ENCODE data around the gene EFCAB11.

EFCAB11 gene, protein sequence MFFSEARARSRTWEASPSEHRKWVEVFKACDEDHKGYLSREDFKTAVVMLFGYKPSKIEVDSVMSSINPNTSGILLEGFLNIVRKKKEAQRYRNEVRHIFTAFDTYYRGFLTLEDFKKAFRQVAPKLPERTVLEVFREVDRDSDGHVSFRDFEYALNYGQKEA

DNA sequence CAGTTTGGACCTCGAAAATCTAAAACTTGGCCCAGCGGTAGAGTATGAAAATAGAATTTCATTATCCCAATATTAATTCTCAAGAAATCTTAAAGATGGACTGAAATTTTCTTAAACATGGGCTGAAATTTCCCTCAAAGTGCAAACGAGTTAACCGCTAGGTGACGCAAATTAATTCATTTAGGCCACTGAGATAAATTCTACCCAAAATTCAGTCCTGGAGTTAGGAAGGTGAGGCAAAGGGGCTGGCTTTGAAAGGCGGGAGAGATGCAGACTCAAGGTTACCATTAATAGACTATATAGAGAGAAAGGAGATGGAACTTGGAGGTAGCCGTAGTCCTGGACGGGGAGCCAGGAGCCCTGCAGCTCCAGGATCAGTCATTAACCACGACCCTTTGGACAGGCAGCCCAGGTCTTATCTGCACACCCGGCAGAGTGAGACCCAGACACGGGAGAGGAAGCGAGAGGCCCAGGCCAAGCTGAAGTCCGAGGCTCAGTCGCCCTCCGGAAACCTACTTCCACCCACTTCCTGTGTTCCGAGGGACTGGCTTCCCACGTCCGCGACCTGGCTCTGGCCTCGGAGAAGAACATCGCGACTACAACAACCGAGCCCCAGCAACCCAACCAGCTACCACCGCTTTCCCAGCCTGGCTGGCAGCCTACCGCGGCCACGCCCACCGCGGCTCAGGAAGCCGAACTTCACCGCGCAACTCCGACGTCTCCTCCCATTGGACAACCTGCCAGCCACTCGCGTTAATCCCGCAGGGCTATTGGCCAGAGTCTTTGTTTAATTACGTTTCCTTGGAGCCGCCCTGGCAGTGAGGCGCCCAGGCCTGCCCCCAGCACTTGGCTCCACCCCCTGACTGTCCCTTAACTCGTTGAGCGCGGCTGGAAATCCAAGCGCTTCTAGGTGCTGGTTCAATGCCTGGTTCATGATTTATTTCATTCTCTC is at the start of gene EFCAB11:
Gene EFCAB11, minus strand, starts transcription at position 661 of the 952 bp plus-strand sequence. Its CDS starts 70 bp downstream, at position 591.
- Mint-ChIP-seq H3K4me3 (peak within 1 kb of the TSS; percentile 97), H3K9me3 (no peaks in the 10 kb centered on the region), H3K4me1 (ENCODE audit: low read depth) (peaks cover 47% of the 10 kb centered on the region), H3K36me3 (ENCODE audit: low read depth) (peaks cover 29% of the 10 kb centered on the region), H3K27ac (peak within 1 kb of the TSS; percentile 91), H3K27me3 (ENCODE audit: low read depth) (no peaks in the 10 kb centered on the region)

DNA sequence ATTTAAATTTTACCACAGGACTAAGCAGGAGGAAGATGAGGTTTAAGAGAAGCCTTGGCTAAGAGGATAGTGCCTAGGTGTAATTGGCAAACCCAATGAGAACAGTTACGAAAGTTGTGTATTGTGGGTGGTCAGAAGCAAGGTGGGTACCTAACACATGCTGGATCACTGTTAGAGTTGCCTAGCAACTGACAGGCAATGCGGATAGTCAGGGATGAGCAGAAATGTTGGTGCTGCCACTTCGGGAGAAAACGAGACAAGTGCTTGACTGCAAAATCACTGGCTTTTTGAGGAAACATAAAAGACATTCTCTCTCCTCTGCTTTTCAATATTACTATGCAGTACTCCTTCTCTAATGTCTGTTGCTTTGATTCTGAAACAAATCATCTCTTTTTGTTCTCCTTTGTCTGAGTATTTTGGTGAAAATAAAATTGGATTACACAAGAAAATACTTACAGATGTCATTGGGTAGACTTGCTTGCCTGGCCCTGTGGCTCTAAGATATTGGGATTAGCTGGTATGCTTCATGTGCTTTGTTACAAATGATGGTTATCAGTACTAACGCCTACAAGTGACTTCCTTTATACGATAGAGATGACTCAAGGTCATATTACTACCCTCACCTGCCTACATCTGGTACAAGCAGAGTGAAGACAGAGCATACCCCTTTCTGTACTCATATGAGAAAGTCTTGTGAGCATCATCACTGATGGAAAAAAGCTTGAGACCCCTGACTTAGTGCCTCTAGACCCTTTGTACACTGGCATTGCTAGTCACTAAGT is 49.2 kb upstream of the EFCAB11 start:
- Mint-ChIP-seq H3K9me3 (no peaks in the 10 kb centered on the region), H3K4me1 (ENCODE audit: low read depth) (peaks cover 13% of the 10 kb centered on the region), H3K36me3 (ENCODE audit: low read depth) (peaks cover 35% of the 10 kb centered on the region), H3K4me3 (no peak overlapping the region), H3K27ac (no peak overlapping the region), H3K27me3 (ENCODE audit: low read depth) (no peaks in the 10 kb centered on the region)

DNA sequence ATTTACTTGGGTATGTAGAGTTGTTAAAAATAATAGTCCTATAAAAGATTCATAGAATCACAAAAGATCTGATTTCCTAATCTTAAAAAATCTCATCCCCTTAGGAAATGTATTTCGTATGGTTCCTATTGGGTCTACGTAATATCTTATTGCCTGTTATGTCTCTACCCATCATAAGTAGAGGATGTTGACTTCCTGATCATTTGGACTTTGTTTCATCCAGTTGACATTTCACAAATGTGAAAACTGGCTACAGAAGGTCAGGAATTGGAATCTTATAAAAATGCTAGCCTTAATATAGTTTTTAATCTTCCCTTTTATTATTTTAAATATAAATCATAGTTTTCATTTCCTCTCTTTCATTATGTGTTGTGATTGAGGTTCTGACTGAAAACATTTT is 46.4 kb upstream of the EFCAB11 start:
- H3K36me3 Mint-ChIP-seq (ENCODE audit: low read depth), result peaks cover 35% of the 10 kb centered on the region
- H3K4me3 Mint-ChIP-seq, result no peak overlapping the region
- H3K27me3 Mint-ChIP-seq (ENCODE audit: low read depth), result no peaks in the 10 kb centered on the region
- no peaks in the 10 kb centered on the region for H3K9me3 Mint-ChIP-seq
- no peak overlapping the region for H3K27ac Mint-ChIP-seq
- peaks cover 13% of the 10 kb centered on the region for H3K4me1 Mint-ChIP-seq (ENCODE audit: low read depth)

DNA sequence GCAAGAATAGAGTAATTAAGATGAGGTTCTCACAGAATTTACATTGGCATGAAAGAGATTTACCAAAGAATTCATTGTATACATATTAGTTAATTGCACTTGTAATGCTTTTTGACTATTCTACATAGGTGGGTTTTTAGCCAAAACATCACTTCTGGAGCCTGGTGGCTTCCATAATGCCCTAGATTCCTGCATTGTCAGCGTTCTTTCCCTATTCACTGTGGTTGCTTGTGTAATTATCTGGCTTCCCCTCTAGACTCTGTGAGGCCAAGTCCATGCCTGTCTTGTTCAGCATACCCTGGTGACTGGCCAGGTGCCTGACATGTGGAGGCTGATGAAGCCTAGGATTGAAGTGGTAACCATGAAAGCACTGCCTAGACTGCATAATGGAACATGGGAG is 42.4 kb upstream of the EFCAB11 start:
- no peaks in the 10 kb centered on the region for H3K27me3 Mint-ChIP-seq (ENCODE audit: low read depth)
- H3K36me3 Mint-ChIP-seq (ENCODE audit: low read depth), result peaks cover 40% of the 10 kb centered on the region
- H3K4me1 Mint-ChIP-seq (ENCODE audit: low read depth), result no peaks in the 10 kb centered on the region

DNA sequence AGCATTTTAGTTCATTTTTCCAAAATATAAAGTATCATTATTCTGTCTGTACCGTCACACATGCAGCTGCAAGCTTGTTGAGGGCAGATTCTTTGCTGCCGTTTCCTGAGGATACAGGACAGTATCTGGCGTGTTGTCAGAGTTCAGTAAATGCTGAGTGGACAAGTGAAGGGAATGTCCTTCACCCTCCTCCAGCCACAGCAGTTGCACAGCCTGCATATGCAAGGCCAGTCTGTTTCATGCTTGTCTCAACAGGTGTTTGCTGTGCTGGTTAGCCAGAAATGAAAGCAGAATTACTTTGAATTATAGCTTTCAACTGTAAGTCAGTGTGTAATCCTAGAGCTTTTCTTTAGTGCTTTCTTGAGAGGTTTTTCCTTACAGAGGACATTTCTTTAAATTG is 37.7 kb upstream of the EFCAB11 start:
- no peak overlapping the region for H3K4me3 Mint-ChIP-seq
- H3K4me1 Mint-ChIP-seq (ENCODE audit: low read depth), result no peaks in the 10 kb centered on the region
- no peaks in the 10 kb centered on the region for H3K9me3 Mint-ChIP-seq
- H3K36me3 Mint-ChIP-seq (ENCODE audit: low read depth), result peaks cover 40% of the 10 kb centered on the region
- no peaks in the 10 kb centered on the region for H3K27me3 Mint-ChIP-seq (ENCODE audit: low read depth)
- no peak overlapping the region for H3K27ac Mint-ChIP-seq

More for the DNA sequence above, 42.4 kb upstream of the EFCAB11 start:
- Mint-ChIP-seq H3K9me3 (no peaks in the 10 kb centered on the region), H3K4me3 (no peak overlapping the region), H3K27ac (no peak overlapping the region)

DNA sequence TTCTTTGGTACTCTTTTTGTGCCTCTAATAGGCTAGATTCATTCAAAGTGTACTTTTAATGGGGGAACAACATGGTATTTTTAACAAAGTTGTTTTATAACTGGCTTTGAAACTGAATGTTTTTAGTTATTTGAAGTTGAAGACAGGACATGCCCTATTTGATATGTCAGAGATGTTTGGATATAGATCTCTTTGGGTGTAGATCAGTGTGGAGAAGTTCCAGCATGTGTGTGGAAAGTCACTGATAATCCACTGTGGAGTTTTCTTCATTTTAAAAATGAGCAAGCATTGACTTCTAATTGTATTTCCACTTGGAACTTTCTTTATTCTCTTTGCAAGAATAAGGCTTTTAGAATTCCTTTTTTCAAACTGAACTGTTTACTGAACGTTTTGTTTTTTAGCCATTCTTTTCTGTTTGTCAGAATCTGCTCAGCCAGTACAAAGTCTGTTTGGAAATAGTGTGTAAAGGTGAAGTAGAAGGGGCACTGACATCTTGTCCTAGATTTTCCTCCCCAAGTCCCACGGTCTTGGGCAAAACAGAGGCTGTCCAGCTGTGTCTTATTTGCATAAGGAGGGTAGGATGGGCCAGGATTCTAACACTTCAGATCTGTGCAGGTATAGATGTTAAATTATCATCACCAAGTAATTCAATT is 36.2 kb upstream of the EFCAB11 start:
- no peaks in the 10 kb centered on the region for H3K27me3 Mint-ChIP-seq (ENCODE audit: low read depth)
- H3K4me1 Mint-ChIP-seq (ENCODE audit: low read depth), result no peaks in the 10 kb centered on the region
- peaks cover 37% of the 10 kb centered on the region for H3K36me3 Mint-ChIP-seq (ENCODE audit: low read depth)
- no peaks in the 10 kb centered on the region for H3K9me3 Mint-ChIP-seq
- H3K4me3 Mint-ChIP-seq, result no peak overlapping the region
- no peak overlapping the region for H3K27ac Mint-ChIP-seq

DNA sequence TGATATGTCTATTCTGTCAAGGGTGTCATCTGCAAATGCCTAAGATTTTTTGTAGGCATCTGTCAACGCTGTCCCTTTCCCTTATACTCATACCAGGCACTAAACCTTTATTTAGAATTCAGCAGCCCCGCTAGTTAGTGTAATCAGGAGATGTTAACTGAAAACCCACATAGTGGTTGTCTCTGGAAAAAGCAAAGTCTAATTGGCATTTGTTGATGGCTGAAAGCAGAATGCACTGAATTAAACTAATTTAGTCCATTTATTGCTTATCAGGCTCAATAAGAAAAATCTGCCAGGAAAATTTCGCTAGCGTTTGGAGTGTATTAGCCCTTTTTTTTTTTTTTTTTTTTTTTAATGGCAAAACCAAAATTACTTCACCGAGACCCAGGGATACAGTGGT is 35.7 kb upstream of the EFCAB11 start:
- Mint-ChIP-seq H3K4me1 (ENCODE audit: low read depth) (no peaks in the 10 kb centered on the region), H3K9me3 (no peaks in the 10 kb centered on the region), H3K27ac (no peak overlapping the region), H3K36me3 (ENCODE audit: low read depth) (peaks cover 31% of the 10 kb centered on the region), H3K27me3 (ENCODE audit: low read depth) (no peaks in the 10 kb centered on the region), H3K4me3 (no peak overlapping the region)

DNA sequence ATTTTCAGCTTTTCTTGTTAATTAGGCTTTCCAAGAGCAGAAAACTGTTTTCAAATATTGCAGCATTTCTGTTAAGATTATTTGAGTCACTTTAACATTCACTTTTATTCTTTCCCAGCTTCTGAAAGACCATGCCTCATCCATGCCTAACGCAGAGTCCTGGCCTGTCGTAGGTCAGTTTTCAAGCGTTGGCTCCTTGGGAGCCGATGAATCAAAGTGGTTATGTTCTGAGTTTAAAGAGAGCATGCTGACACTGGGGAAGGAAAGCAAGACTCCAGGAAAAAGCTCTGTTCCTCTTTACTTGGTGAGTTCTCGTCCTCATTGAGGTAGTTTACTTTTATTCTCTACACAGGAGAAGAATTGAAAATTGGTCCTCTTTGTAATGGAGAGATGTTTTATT is 34.3 kb upstream of the EFCAB11 start:
- Mint-ChIP-seq H3K27ac (no peak overlapping the region), H3K4me3 (no peak overlapping the region), H3K27me3 (ENCODE audit: low read depth) (no peaks in the 10 kb centered on the region), H3K9me3 (no peaks in the 10 kb centered on the region), H3K4me1 (ENCODE audit: low read depth) (no peaks in the 10 kb centered on the region), H3K36me3 (ENCODE audit: low read depth) (peaks cover 34% of the 10 kb centered on the region)

DNA sequence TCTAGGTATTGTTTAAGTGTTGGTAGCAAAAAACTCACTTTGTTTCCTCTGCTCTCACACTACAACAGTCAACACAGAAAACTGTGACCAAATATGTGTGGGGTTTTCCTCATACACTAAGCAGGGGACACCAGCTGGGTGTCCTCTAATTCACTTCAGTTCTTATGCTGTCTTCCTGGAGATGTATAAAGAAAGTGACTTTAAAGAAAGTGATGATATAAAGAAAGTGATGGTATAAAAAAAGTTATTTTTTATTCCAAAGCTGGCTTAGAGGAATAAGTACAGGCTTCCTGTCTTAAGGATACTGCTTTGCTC is 32.6 kb upstream of the EFCAB11 start:
- Mint-ChIP-seq H3K36me3 (ENCODE audit: low read depth) (peaks cover 31% of the 10 kb centered on the region), H3K9me3 (no peaks in the 10 kb centered on the region), H3K27me3 (ENCODE audit: low read depth) (no peaks in the 10 kb centered on the region), H3K4me1 (ENCODE audit: low read depth) (no peaks in the 10 kb centered on the region), H3K4me3 (no peak overlapping the region), H3K27ac (no peak overlapping the region)

DNA sequence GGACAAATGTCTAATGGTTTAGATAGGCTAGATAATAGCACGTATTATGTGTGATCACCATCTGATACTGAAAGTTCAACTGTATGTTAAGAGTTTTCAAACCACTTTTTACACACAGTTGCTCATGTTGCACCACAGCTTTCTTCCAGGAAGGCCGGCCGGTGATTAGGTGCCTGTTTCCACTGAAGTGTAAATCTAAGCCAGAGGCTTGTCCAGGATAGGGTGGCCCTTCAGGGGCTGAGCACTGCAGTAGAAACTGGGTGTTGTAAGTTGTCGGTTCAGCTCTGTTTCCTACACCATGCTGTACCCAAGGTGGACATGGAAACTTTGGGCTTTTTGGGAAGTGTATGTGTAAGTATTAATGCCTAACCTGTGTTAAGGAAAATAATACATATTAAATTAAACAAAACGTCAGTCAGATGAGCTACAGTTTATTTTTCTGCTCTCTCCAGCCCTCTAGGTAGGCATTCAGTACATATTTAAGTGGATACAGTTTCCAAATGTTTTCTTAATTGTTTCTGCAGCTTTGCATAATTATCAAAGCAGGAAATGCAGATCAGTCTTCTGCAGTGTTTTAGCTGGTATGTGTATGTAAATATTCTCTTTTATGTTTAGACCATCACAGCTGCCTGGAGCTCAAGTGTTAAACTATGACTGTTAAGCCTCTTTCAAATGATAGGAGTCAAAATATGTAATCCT is 32.1 kb upstream of the EFCAB11 start:
- H3K9me3 Mint-ChIP-seq, result no peaks in the 10 kb centered on the region
- no peaks in the 10 kb centered on the region for H3K4me1 Mint-ChIP-seq (ENCODE audit: low read depth)
- peaks cover 33% of the 10 kb centered on the region for H3K36me3 Mint-ChIP-seq (ENCODE audit: low read depth)
- H3K27me3 Mint-ChIP-seq (ENCODE audit: low read depth), result no peaks in the 10 kb centered on the region
- H3K27ac Mint-ChIP-seq, result no peak overlapping the region
- no peak overlapping the region for H3K4me3 Mint-ChIP-seq

DNA sequence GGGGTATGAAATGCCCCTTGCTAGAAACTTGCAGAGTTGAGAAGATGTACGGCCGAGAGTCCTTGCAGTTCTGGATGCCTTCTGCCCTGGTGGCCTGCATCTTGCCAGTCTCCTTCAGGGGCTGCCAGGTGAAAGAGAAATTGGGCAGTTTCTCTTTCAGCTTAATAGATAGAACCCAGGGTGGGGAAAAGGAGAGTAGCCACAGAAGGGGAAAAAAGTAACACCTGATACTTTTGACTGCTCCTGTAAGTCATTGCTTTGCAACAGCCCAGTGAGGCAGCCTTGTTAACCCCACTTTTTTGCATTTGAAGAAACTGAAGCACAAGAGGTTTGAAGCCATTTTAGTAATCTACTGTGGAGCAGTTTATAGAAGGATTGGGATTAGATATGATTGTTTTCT is 28.8 kb upstream of the EFCAB11 start:
- no peaks in the 10 kb centered on the region for H3K4me1 Mint-ChIP-seq (ENCODE audit: low read depth)
- no peak overlapping the region for H3K27ac Mint-ChIP-seq
- H3K4me3 Mint-ChIP-seq, result no peak overlapping the region
- H3K9me3 Mint-ChIP-seq, result no peaks in the 10 kb centered on the region
- H3K36me3 Mint-ChIP-seq (ENCODE audit: low read depth), result peaks cover 33% of the 10 kb centered on the region
- no peaks in the 10 kb centered on the region for H3K27me3 Mint-ChIP-seq (ENCODE audit: low read depth)

DNA sequence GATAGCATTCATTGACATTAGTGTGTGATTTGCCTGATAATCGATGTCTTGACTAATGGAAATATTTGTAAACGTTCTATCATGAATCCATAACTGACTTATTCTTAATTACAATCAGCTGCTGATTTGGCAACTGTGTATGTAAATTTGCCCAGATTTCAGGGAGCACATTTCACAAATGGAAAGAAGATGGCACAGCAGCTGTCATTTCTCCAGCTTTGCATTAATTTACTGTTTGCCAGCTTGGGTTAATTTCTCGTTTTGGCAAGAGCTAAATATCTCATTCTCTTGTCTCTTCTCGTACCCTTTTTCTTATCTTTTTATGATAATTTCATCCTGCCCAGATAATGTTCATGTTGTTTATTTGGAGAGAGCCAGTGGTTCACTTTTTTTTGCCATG is 24.1 kb upstream of the EFCAB11 start:
- no peaks in the 10 kb centered on the region for H3K9me3 Mint-ChIP-seq
- no peaks in the 10 kb centered on the region for H3K27me3 Mint-ChIP-seq (ENCODE audit: low read depth)
- no peak overlapping the region for H3K27ac Mint-ChIP-seq
- H3K4me1 Mint-ChIP-seq (ENCODE audit: low read depth), result no peaks in the 10 kb centered on the region
- H3K36me3 Mint-ChIP-seq (ENCODE audit: low read depth), result peaks cover 29% of the 10 kb centered on the region
- no peak overlapping the region for H3K4me3 Mint-ChIP-seq

DNA sequence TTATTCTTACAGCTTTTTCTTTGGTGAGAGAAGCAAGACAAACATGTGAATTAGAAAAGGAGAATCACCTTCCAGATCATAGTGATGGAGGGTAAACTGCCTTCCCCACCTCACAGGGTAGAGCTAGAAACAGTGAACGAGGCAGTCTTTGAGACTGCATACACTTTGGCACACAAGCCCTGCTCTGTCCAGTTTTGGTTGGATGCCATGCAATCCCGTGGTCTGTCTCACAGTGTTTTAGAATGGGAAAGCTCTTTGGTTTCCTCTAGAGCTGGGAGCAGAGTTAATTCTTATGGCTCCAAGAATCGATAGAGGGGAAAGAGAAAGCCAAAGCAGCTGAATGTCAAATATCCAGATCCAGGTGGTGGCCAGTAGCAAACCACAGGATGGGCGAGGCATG is 23.1 kb upstream of the EFCAB11 start:
- no peak overlapping the region for H3K27ac Mint-ChIP-seq
- no peaks in the 10 kb centered on the region for H3K9me3 Mint-ChIP-seq
- no peak overlapping the region for H3K4me3 Mint-ChIP-seq
- H3K4me1 Mint-ChIP-seq (ENCODE audit: low read depth), result no peaks in the 10 kb centered on the region
- H3K36me3 Mint-ChIP-seq (ENCODE audit: low read depth), result peaks cover 35% of the 10 kb centered on the region
- H3K27me3 Mint-ChIP-seq (ENCODE audit: low read depth), result no peaks in the 10 kb centered on the region

DNA sequence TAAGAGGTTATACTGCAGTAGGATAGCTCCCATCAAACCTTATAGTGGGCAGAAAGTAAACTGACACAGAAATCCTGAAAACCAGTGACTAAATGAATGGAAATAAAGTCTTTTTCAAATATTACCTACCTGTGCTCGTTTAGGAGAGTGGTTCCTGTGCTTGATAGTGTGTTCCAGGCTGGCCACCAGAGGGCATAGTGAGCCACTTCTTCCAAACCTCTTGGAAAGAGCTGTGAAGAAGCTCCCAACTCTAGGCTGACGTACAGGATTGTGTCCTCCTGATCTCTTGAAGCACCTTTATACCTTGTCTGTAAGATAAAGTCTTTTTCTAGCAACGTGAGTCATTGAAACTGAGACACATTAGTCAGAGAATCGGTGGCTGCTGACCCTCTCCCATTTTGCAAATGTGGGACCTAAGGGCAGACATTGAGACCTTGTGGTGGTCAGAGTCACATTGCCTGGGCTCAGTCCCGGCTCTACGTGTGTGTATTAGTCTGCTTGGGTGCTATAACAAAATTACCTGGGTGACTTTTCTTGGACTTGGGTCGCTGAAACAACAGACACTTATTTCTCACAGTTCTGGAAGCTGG is 18.8 kb upstream of the EFCAB11 start:
- H3K27me3 Mint-ChIP-seq (ENCODE audit: low read depth), result no peaks in the 10 kb centered on the region
- no peaks in the 10 kb centered on the region for H3K9me3 Mint-ChIP-seq
- H3K4me1 Mint-ChIP-seq (ENCODE audit: low read depth), result peaks cover 2% of the 10 kb centered on the region
- no peak overlapping the region for H3K27ac Mint-ChIP-seq
- no peak overlapping the region for H3K4me3 Mint-ChIP-seq
- peaks cover 39% of the 10 kb centered on the region for H3K36me3 Mint-ChIP-seq (ENCODE audit: low read depth)

Data from T-helper 1 cell treated with Interleukin-12 subunit alpha and Interleukin-12 subunit beta and Interleukin-4 antibody, amounts not matched to agents 30 μg/mL and 1 μg/mL, for 36 hours (primary cell).